ENCODE data around the gene NOSIP.

DNA sequence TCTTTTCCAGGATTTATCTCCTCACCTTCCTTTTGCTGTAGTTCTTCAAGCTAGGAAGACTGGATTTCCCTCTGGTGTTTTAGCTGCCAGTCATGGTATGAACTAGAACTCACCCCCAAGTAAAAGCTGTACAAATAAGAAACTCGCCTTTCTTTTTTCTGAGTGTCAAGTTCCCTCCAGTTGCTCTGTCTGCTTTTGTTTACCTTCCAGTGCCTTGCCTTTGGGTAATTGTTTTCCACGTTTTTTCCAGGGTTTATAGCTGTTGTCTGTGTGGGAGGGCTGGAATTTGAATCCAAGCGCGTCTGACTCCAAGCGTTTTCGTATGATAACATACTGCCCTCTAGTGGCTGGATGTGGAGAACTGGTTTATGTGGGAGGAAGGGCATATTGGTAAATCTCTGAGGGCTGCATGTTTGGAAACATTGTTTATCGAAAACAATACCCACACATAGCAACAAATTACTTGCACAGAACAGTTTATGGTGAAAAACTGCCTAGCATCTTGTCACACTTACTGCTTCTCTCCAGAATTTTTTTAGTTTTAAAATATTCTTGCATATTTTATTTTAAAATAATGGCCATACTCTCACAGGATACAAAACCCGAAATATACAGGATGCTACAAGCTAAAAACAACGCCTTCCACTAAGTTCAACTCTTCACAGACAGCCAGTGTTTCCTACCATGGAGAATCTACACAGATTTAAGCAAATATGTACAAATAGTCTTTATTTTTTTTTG is 33.4 kb downstream of the NOSIP start:
- TF ChIP-seq, protein P1, sequence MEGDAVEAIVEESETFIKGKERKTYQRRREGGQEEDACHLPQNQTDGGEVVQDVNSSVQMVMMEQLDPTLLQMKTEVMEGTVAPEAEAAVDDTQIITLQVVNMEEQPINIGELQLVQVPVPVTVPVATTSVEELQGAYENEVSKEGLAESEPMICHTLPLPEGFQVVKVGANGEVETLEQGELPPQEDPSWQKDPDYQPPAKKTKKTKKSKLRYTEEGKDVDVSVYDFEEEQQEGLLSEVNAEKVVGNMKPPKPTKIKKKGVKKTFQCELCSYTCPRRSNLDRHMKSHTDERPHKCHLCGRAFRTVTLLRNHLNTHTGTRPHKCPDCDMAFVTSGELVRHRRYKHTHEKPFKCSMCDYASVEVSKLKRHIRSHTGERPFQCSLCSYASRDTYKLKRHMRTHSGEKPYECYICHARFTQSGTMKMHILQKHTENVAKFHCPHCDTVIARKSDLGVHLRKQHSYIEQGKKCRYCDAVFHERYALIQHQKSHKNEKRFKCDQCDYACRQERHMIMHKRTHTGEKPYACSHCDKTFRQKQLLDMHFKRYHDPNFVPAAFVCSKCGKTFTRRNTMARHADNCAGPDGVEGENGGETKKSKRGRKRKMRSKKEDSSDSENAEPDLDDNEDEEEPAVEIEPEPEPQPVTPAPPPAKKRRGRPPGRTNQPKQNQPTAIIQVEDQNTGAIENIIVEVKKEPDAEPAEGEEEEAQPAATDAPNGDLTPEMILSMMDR (IDR thresholded peaks at IDR 0.05; ENCODE audit: low read length), result peak; percentile 91
- TF ChIP-seq EZH2 (IDR thresholded peaks at IDR 0.05; ENCODE audit: borderline replicate concordance, low read length), result no peak

Data from OCI-LY1 (cell line).